ENCODE data around the gene SPRED1. TPM values are rescaled to one million over a fixed set of nuclear protein-coding genes. Genes with fewer than 3 reads are reported as not detected.

SPRED1 gene
- total and polyA plus RNA-seq, 2 of the 4 experiments (the other 2 are of a cell fraction), result 6.6 to 17.9 TPM

GRCh38 chr15:38211249-38211648, 41.4 kb upstream of the SPRED1 start:
- dilution Hi-C loops (cut with HindIII; ENCODE audit: low sequenced_read_pairs, unreplicated experiment) (no loop called here), intact Hi-C loops (cut with micrococcal nuclease) (no loop called here), in situ Hi-C loops (cut with MboI; ENCODE audit: low sequenced_read_pairs) (no loop called here)
- no peak overlapping the region for H2AFZ ChIP-seq (replicated peaks; ENCODE audit: low read length, poor library complexity)
- no peak overlapping the region for H3K23ac ChIP-seq (ENCODE audit: low read depth, low read length)
- no peak overlapping the region for H4K8ac ChIP-seq (ENCODE audit: low read depth in 2 of 2, low read length in 2 of 2)
- TF ChIP-seq ELK1 (IDR thresholded peaks at IDR 0.05; ENCODE audit: borderline replicate concordance, low read depth, low read length) (no peak), POLR2A (IDR thresholded peaks at IDR 0.05; ENCODE audit: low read depth, low read length) (no peak), FOS (IDR thresholded peaks at IDR 0.05; ENCODE audit: low read depth, low read length) (no peak), RCOR1 (IDR thresholded peaks at IDR 0.05; ENCODE audit: insufficient replicate concordance, low read length) (no peak), MAFK (IDR thresholded peaks at IDR 0.05; ENCODE audit: low read depth, low read length) (no peak), RAD21 (IDR thresholded peaks at IDR 0.05; ENCODE audit: low read length) (no peak), RFX5 (IDR thresholded peaks at IDR 0.05; ENCODE audit: low read depth, low read length) (no peak), CTCF (conservative IDR thresholded peaks at IDR 0.05; ENCODE audit: low read depth, low read length) (no peak), CEBPB (IDR thresholded peaks at IDR 0.05; ENCODE audit: low read depth, low read length) (no peak), SMC3 (IDR thresholded peaks at IDR 0.05; ENCODE audit: low read depth, low read length) (no peak), MAZ (IDR thresholded peaks at IDR 0.05; ENCODE audit: borderline replicate concordance, low read depth, low read length) (no peak), CHD1 (IDR thresholded peaks at IDR 0.05; ENCODE audit: low read depth, low read length) (no peak), MXI1 (IDR thresholded peaks at IDR 0.05; ENCODE audit: borderline replicate concordance, low read depth, low read length) (no peak), NFE2L2 (IDR thresholded peaks at IDR 0.05; ENCODE audit: low read depth, low read length) (no peak), USF2 (IDR thresholded peaks at IDR 0.05; ENCODE audit: low read depth, low read length) (no peak), BHLHE40 (IDR thresholded peaks at IDR 0.05; ENCODE audit: low read depth, low read length) (no peak)
- no peak overlapping the region for H2BK120ac ChIP-seq (ENCODE audit: low read depth, low read length)
- H2BK5ac ChIP-seq (ENCODE audit: low read depth, low read length, poor library complexity, severe bottlenecking), result no peak overlapping the region
- H3K9me1 ChIP-seq (ENCODE audit: insufficient read depth, low read length), result no peaks in the 10 kb centered on the region
- no peak overlapping the region for H4K91ac ChIP-seq (ENCODE audit: insufficient read depth, low read depth, low read length)
- no peak overlapping the region for H3K9ac ChIP-seq (ENCODE audit: low read depth, low read length)
- no peak overlapping the region for H2AK9ac ChIP-seq (replicated peaks; ENCODE audit: low read depth, low read length, poor library complexity)
- no peak overlapping the region for H3K4me3 ChIP-seq (ENCODE audit: insufficient read depth, low read depth, low read length)
- H3K27me3 ChIP-seq (ENCODE audit: control insufficient read depth, insufficient read depth, low read length), result peaks cover 15% of the 10 kb centered on the region
- no peak overlapping the region for H4K5ac ChIP-seq (ENCODE audit: low read depth, low read length)
- ChIA-PET CTCF (interaction anchor here (1.2 kb wide), 1 partner anchor 13 kb away, joined by 4 read pairs; no protein-coding TSS in a partner anchor), POLR2A (ENCODE audit: unreplicated experiment) (no interaction called here)
- H2AK5ac ChIP-seq (ENCODE audit: low read depth, low read length), result no peak overlapping the region
- no peak overlapping the region for H3K18ac ChIP-seq (ENCODE audit: low read depth, low read length)
- no peak overlapping the region for H3K4ac ChIP-seq (ENCODE audit: low read depth, low read length)
- no peak for ATAC-seq (ENCODE audit: low read depth)
- H3K27ac ChIP-seq (ENCODE audit: insufficient read depth, low read length), result no peak overlapping the region
- H4K20me1 ChIP-seq (ENCODE audit: insufficient read depth, low read length), result no peaks in the 10 kb centered on the region
- H3K14ac ChIP-seq (replicated peaks; ENCODE audit: low read depth, low read length), result no peak overlapping the region
- no peak overlapping the region for H3K4me2 ChIP-seq (ENCODE audit: low read depth, low read length)
- H3K56ac ChIP-seq (ENCODE audit: extremely low read depth, insufficient read depth, low read length), result no peak overlapping the region
- H2BK20ac ChIP-seq (ENCODE audit: low read depth, low read length), result no peak overlapping the region
- BruUV-seq (replicated peaks), result no TSS peak
- no peak for DNase-seq
- no peaks in the 10 kb centered on the region for H3K79me1 ChIP-seq (ENCODE audit: low read depth in 1 of 2, low read length in 2 of 2)
- H3K36me3 ChIP-seq (ENCODE audit: control insufficient read depth, insufficient read depth, low read length), result no peaks in the 10 kb centered on the region
- H3K4me1 ChIP-seq (ENCODE audit: control insufficient read depth, insufficient read depth, low read length), result no peaks in the 10 kb centered on the region
- no peak overlapping the region for H2BK15ac ChIP-seq (ENCODE audit: low read depth, low read length)
- H3K9me3 ChIP-seq (ENCODE audit: control insufficient read depth, insufficient read depth, low read length), result no peaks in the 10 kb centered on the region
